Ovary (tissue), 9 donors: ENCODE results near the gene CYB5R3. TPM values are rescaled to one million over a fixed set of nuclear protein-coding genes. Genes with fewer than 3 reads are reported as not detected.

Experiments
- DNase-seq, 5 donors: peaks; one replicate each; pipeline ENCODE4 v3.0.0-alpha.2; 2019 to 2020
- H3K27ac ChIP-seq, 2 donors: fragments of 200-600 bp; one replicate each; pipeline versions ENCODE4 v1.5.1 to v1.8.0; 2019 to 2022
- H3K27me3 ChIP-seq: fragments of 200-600 bp; one replicate; pipeline ENCODE4 v1.8.0; 2022
- H3K36me3 ChIP-seq: fragments of 200-600 bp; sonication (generic); one replicate; pipeline ENCODE4 v1.5.1; 2019
- H3K4me1 ChIP-seq: one replicate; pipeline ENCODE4 v1.8.1; 2013; ENCODE audit warnings: mild to moderate bottlenecking, moderate library complexity; ENCODE audit not compliant: insufficient read depth
- H3K4me3 ChIP-seq: fragments of 200-600 bp; sonication (generic); one replicate; pipeline ENCODE4 v1.5.1; 2017
- H3K9me3 ChIP-seq, 2 donors: fragments of 200-600 bp in 1 of 2; sonication (generic) in 1 of 2; one replicate each; pipeline versions ENCODE4 v1.5.1 to v1.8.1; 2013 to 2019; ENCODE audit warnings: mild to moderate bottlenecking in 1 of 2, moderate library complexity in 1 of 2
- CTCF ChIP-seq, 3 donors: fragments of 450-650 bp in 2 of 3; fragments of 200-600 bp in 1 of 3; IDR thresholded peaks; one replicate each; pipeline versions ENCODE4 v1.5.1 to v1.8.0; 2016 to 2022; ENCODE audit warnings: antibody characterized with exemption in 3 of 3, mild to moderate bottlenecking in 1 of 3
- EP300 ChIP-seq: sonication (generic); formaldehyde crosslinking; IDR thresholded peaks from one replicate; pipeline ENCODE4 v1.6.1; 2017; ENCODE audit warnings: antibody characterized with exemption
- POLR2A ChIP-seq: fragments of 450-650 bp; IDR thresholded peaks from one replicate; pipeline ENCODE4 v1.6.1; 2017; ENCODE audit warnings: antibody characterized with exemption, mild to moderate bottlenecking, moderate library complexity
- WGBS, 3 donors: extraction: QIAGEN DNeasy Blood & Tissue Kit in 1 of 3; methylation state at CpG; one replicate each; pipeline versions ENCODE4 v1.1.5 to v1.1.7; 2013 to 2017; 5-methylcytosine and 5-hydroxymethylcytosine counted together
- intact Hi-C, 4 donors: fragments of 100-400 bp; cut with DNase I; formaldehyde crosslinking; loops; one replicate each; pipeline versions ENCODE4 v1.11.0 to v1.15.1; 2022 to 2023
- polyA plus RNA-seq, 2 donors: library from polyadenylated mRNA; stranded (reverse); fragments of 200-250 nt in 1 of 2; fragments of 350-450 nt in 1 of 2; fragmentation: Illumina TruSeq in 1 of 2; extraction: RNeasy Lipid Tissue Mini Kit (QIAGEN cat#74804) in 1 of 2; gene quantifications; one replicate each; pipeline ENCODE4 v1.2.3, GENCODE V29; 2013 to 2014
- total RNA-seq, 7 donors: library from RNA; depleted of rRNA in 2 of 7; stranded (reverse); fragments of >200 nt in 2 of 7; fragmentation: NEBNext Ultra II Directional in 3 of 7; extraction: Animal tissue kit (Norgen Biotek cat#: 25700) in 3 of 7; gene quantifications; one replicate each; pipeline versions ENCODE4 v1.1.0 to v1.2.4, GENCODE V29; 2016 to 2023
- donor health status: DM: no; HTN: no; CAD: no; lungs with moderate emphysema.
- donor health status: DM: no; HTN: no; CAD: no.
- donor health status: Bipolar disorder and iron deficiency.
- donor health status: DM: yes; HTN: yes; CAD: no.
- donor health status: DM: no; HTN: no; CAD: no.
- donor health status: DM: yes; HTN: yes; CAD: no.

CYB5R3 gene
- total and polyA plus RNA-seq, 9 donors: 56.9 to 279 (median 228) TPM

- no peaks in the 10 kb centered on the region for H3K9me3 ChIP-seq
- TF ChIP-seq POLR2A: no peak
- no peak for TF ChIP-seq CTCF (IDR thresholded peaks at IDR 0.05)
- no peak for TF ChIP-seq EP300
- no peaks in the 10 kb centered on the region for H3K36me3 ChIP-seq
- WGBS, 3 donors: 89 to 93% (median 91%) methylated on average over 23 to 25 of the region's 25 CpGs
- no peak overlapping the region for H3K27ac ChIP-seq
- intact Hi-C loops: no loop called here
- no peak overlapping the region for H3K4me3 ChIP-seq
- no peak for DNase-seq
- no peaks in the 10 kb centered on the region for H3K27me3 ChIP-seq
- H3K4me1 ChIP-seq: peaks cover 1% of the 10 kb centered on the region
Measured at GRCh38 chr22:42626951-42627625, 22.1 kb downstream of the CYB5R3 start.

- Histone ChIP-seq H3K27me3 (no peaks in the 10 kb centered on the region), H3K4me3 (no peak overlapping the region), H3K4me1 (no peaks in the 10 kb centered on the region), H3K36me3 (no peaks in the 10 kb centered on the region), H3K27ac (no peak overlapping the region), H3K9me3 (no peaks in the 10 kb centered on the region)
- intact Hi-C loops: no loop called here
- no peak for DNase-seq
- WGBS, 3 donors: 86 to 88% (median 87%) methylated on average over 7 of the region's 7 CpGs
- no peak for TF ChIP-seq EP300
- TF ChIP-seq CTCF (IDR thresholded peaks at IDR 0.05): no peak
- no peak for TF ChIP-seq POLR2A
Measured at GRCh38 chr22:42626431-42626830, 22.8 kb downstream of the CYB5R3 start.

- no peak overlapping the region for H3K27ac ChIP-seq
- no peaks in the 10 kb centered on the region for H3K27me3 ChIP-seq
- intact Hi-C loops: no loop called here
- no peaks in the 10 kb centered on the region for H3K9me3 ChIP-seq
- H3K4me1 ChIP-seq: no peaks in the 10 kb centered on the region
- DNase-seq: no peak
- H3K4me3 ChIP-seq: no peak overlapping the region
- TF ChIP-seq CTCF (IDR thresholded peaks at IDR 0.05) (no peak), POLR2A (no peak), EP300 (no peak)
- no peaks in the 10 kb centered on the region for H3K36me3 ChIP-seq
- WGBS, 3 donors: 78 to 90% (median 84%) methylated on average over 15 of the region's 15 CpGs
Measured at GRCh38 chr22:42625416-42625815, 23.8 kb downstream of the CYB5R3 start.

- TF ChIP-seq EP300 (no peak), POLR2A (no peak), CTCF (IDR thresholded peaks at IDR 0.05) (no peak)
- intact Hi-C loops: no loop called here
- no peak overlapping the region for H3K27ac ChIP-seq
- H3K4me1 ChIP-seq: no peaks in the 10 kb centered on the region
- H3K36me3 ChIP-seq: no peaks in the 10 kb centered on the region
- DNase-seq: no peak
- H3K27me3 ChIP-seq: no peaks in the 10 kb centered on the region
- H3K4me3 ChIP-seq: no peak overlapping the region
- no peaks in the 10 kb centered on the region for H3K9me3 ChIP-seq
- 77 to 82% (median 82%) methylated on average over 11 to 12 of the region's 12 CpGs for WGBS, 3 donors
Measured at GRCh38 chr22:42624551-42625106, 24.6 kb downstream of the CYB5R3 start.
